ENCODE data around the gene ZC4H2.
"Not testable (repeated sequence)": the region's sequence is repeated elsewhere in the genome, so short reads cannot be mapped to it uniquely, and the experiment has no call there.

ZC4H2 gene

GRCh38 chrX:64885850-64886249 lies 90.4 kb downstream of the ZC4H2 start:
- no peak overlapping the region for H3K4me3 ChIP-seq (replicated peaks in 1 of 2; ENCODE audit: low read depth in 2 of 2, low read length in 2 of 2)
- TF ChIP-seq, protein P1, sequence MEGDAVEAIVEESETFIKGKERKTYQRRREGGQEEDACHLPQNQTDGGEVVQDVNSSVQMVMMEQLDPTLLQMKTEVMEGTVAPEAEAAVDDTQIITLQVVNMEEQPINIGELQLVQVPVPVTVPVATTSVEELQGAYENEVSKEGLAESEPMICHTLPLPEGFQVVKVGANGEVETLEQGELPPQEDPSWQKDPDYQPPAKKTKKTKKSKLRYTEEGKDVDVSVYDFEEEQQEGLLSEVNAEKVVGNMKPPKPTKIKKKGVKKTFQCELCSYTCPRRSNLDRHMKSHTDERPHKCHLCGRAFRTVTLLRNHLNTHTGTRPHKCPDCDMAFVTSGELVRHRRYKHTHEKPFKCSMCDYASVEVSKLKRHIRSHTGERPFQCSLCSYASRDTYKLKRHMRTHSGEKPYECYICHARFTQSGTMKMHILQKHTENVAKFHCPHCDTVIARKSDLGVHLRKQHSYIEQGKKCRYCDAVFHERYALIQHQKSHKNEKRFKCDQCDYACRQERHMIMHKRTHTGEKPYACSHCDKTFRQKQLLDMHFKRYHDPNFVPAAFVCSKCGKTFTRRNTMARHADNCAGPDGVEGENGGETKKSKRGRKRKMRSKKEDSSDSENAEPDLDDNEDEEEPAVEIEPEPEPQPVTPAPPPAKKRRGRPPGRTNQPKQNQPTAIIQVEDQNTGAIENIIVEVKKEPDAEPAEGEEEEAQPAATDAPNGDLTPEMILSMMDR (IDR thresholded peaks at IDR 0.05; ENCODE audit: low read depth, low read length): peak; percentile 46
- peak in 1 of 2 donors; percentile 0 for DNase-seq (ENCODE audit: low read depth in 2 of 2)

- not testable (repeated sequence) for H3K4me3 ChIP-seq (replicated peaks in 1 of 2; ENCODE audit: low read depth in 2 of 2, low read length in 2 of 2); DNase-seq (ENCODE audit: low read depth in 2 of 2)
Observed at GRCh38 chrX:64878709-64879108, 97.5 kb downstream of the ZC4H2 start.

GRCh38 chrX:64867217-64867616 lies 109.0 kb downstream of the ZC4H2 start:
- TF ChIP-seq, protein P1 (IDR thresholded peaks at IDR 0.05; ENCODE audit: low read depth, low read length): no peak
- H3K4me3 ChIP-seq (replicated peaks in 1 of 2; ENCODE audit: low read depth in 2 of 2, low read length in 2 of 2): no peak overlapping the region
- DNase-seq (ENCODE audit: low read depth in 2 of 2): no peak
